Eye (tissue), 1 donor: Measurements from ENCODE around the gene SIT1.

Source experiments
- DNase-seq: peaks from one replicate; pipeline ENCODE4 v3.0.0-alpha.2; 2015

SIT1 gene, protein sequence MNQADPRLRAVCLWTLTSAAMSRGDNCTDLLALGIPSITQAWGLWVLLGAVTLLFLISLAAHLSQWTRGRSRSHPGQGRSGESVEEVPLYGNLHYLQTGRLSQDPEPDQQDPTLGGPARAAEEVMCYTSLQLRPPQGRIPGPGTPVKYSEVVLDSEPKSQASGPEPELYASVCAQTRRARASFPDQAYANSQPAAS

DNA sequence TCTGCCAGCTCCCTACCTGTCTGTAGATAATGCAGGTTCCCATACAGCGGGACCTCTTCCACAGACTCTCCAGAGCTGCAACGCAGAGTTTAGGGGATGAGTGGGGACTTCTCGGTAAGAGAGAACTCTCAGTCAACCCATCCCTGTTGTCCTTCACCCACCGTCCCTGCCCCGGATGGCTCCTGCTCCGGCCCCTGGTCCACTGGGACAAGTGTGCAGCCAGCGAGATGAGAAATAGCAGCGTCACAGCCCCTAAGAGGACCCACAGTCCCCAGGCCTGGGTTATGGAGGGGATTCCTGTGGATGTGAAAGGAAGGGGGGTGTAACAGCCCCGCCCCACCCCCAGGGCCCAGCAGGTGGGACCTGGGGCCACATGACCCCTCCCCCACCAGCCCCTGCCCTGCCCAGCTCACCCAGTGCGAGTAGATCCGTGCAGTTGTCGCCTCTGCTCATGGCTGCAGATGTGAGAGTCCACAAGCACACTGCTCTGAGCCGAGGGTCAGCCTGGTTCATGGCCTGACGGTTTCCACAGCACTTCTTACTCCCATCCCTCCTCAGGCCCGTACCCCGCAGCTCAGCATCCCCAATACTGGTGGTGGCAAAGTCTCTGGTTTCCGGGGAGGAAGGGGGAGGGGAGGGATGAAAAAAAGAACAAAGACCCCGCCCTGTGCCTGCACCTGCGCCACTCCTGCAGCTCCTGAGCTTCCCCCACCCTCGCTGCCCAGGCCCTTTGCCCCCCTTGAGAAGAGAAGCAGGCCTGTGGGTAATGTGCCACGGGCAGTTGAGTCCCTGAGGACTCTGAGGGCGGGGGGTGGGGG lies at the start of gene SIT1:
TSS of gene SIT1 (minus strand) at position 591 of the 818 bp plus-strand sequence. CDS start at position 513, 78 bp downstream.
- peak; percentile 28 for DNase-seq

DNA sequence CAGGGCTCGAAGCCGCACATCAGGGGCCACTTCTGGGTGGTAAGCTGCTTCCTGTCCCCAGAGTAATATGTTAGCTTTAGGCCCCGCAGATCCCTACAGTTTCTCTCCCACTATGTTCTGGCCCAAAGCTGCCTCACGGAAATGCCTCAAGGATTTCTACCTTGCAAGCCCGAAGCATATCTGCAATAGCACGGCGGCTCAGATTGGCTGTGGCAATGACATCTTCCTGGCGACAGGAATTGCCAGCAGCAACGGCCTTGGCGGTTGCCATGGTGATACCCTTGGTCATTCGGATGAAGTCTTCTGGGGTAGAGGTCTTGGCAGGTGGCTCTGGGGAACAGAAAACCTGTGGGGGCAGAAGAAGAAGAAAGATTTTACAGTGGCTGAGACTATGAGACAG lies 49.3 kb upstream of the SIT1 start:
- DNase-seq: no peak

DNA sequence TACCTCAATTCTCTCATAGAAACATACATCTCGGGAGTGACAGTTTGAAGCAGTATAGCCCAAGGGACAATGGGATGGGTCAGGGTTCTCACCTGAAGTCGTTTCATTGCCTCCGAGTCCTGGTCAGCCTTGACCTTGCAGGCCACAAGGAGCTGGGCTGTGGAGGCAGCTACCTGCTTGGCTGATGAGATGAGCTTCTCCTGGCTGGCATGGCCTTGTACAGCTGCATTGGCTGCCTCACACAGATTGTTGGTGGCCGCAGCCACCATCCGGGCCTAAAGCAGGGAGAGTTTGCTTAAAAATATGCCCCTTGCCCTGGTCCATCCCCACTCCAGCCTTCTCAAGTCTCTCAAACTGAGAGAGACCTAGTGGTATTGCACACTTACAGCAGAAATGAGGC lies 47.5 kb upstream of the SIT1 start:
- DNase-seq: no peak

DNA sequence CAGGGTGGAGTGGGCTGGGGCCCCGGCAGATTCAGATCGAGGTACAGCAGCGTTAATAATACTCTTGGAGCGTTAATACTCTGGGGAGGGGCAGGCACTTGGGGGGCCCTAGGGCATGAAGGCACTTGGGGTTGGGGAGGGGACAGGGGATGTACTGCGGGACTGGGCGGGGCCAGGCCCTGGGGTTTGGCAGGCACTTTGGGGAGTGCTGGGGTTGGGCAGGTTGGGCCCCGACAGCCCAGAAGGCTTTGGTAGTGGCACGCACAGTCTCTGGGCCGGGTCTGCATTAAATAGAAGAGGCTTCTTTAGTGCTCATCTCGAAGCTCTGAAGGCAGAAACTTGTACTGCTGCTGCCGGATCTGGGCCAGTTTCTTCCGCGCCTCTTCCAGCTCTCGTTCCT lies 46.8 kb upstream of the SIT1 start:
- no peak for DNase-seq

DNA sequence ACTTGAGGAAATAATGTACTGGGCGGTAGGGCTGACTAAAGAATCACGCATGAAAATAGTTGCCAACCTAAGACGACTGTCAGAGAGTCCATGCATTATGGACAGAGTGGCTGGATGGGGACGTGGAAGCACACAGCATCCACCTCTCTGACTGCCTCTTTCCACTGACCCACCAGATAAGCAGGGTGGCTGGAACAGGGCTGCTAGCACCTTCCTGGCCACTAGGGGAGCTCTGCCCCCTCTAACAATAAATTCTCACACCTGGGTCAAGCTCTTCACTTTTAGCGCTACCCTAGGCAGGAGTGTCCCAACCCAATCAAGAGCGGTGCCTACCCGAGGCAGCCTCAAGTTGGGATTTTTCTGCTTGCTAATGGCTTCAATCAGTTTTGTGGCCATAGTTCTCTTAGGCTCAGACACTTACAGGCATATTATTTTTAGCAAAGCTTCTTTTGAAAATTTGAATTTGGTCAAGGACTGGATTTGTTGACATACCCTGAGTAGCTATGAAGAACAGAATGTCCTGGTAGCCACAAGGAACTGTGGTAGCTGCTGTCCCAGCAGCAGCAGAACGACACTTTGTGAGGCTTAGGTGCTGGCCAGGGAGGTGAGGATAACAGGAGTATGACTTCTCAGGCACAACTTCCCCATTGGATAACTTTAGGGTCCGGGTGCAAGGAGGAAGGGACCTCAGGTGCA lies 45.9 kb upstream of the SIT1 start:
- DNase-seq: peak; percentile 61

DNA sequence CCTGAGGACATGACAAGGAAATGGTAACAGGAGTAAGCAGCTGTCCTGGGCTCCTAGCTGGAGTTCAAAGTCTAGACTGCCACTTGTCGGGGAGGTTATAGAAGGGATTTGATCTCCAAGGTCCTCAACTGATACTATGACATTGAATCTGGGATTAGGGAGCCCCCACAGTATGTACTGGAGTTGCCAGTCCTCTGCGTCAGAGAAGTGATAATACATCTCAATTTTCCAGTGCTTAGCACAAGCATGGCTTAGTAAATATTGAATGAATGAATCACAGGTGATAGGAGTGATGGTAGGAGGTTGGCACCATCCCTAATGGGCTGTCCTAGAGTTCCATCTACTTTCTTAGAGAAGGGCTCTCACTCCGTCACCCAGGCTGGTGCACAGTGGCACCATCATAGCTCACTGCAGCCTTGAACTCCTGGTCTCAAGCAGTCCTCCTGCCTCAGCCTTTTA lies 45.2 kb upstream of the SIT1 start:
- no peak for DNase-seq

DNA sequence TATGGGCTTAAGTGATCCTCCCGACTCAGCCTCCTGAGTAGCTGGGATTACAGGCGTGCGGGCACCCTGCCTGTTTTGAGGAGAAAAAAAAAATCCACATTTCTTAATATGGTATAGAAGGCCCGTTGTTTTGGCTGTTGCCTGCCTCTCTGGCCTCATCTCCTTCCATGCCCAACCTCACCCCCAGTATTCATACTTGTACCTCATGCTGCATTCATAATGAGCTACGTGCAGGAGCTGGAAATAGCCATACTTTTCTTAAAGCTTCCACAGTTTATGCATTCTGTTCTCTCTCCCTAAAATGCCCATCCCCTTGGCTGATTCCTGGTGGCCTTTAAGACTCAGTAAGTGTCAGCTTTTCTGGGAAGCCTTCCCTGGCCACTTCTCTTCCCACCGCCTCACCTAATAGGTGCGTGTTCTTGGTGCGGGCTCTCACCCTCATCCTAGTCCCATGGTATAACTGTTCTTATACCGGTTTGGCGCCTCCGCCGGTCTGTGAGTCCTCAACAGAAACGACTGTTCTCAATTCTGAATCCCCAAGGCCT lies 41.1 kb upstream of the SIT1 start:
- no peak for DNase-seq

DNA sequence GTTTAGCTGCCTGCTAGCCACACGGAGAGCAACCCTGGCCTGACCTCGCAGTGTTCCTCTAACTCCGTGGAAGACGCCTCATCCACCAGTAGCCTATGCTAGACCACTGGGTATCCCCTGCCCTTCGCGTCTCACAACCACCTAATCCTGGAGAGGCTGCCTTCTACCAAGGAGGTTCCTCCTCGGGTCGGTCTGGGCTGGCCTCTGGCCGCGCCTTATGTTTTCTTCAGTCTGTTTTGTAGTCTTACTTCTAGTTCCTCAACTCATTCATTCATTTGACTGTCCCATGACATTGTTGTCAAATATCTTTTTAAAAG lies 40.6 kb upstream of the SIT1 start:
- DNase-seq: no peak

DNA sequence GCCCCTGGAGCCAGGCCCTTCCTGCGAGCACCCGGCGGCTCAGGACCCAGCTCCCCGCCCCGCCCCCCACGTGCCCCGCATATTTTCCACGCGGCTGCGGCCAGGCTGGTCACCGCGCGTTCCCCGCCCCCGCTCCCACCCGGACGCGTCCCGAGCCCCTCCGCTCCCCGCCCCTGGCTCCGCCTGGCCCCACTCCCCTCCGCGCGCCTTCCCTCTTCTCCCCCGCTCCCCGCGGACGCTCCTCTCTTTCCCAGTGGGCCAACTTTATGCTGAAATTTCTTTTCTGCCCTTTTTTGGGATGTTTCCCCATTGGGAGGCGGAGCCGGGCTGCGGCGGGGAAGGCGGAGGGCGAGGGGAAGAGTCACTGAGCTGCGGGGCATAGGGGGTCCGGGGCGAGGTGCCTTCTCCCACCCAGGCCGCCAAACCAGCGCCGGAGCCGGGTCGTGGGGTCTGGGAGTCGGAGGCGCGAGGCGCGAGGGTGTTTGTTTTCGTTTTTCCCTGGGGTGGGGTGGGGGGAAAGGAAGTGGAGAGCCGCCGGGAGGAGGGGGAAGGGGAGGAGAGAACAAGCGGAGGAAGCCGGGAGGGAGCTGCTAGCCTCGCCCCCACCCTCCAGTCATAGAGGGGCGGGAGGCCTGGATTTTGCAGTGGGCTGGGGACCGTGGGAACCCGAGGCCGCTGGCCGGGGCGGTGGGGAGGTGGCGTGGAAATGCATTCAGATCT lies 40.0 kb upstream of the SIT1 start:
- peak; percentile 78 for DNase-seq

DNA sequence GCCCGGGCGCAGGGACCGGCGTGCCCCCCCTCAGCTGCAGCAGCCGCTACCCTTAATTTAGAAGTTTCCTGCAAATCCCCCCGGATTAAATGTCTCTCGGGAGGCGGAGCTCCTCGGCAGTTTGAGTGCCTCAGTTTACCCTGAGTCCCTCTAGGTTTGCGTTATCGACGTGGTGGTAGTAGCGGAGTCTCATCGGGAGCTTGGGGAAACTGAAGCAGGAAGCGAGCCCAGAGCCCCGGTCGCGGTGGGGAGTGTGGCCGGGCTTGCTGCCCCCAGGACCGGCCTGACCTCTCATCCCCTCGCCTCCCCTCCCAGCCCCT lies 39.5 kb upstream of the SIT1 start:
- no peak for DNase-seq

DNA sequence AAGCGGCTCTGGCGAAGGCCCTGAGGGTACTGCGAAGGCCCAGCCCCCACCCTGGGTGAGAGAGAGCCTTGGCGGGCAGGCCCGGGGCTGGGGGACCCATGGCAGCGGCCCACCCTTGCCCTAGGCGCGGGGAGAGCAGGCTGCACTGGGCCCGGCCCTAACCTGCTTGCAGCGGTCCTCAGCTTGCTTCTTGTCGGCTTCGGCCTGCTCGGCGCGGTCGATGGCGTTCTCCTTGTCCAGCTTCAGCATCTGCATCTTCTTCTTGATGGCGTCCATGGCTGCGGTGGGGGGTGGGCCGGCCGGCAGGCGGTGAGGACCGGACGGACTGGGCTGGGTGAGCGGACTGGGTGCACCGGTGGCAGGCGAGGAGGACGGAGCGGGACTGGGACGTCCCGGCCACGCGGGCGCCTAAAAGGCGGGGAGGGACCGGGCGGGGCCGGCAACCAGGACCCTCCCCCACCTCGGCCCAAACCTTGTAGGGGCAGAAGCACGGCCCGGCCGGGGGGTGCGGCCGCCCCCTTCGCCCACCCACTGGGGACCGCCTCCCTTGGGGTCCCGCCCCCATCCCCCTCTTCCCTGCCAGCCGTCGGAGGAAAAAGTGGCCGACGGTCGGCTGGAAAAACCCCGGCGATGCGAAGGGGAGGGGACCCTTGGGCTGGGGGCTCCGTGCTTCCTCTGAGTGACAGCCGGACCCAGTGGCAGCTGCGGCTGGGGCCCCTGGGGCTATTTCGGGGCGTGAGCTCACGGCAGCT lies 39.0 kb upstream of the SIT1 start, which contains the start of gene TPM2:
TSS of gene TPM2 (minus strand) at position 384 of the 752 bp plus-strand sequence. CDS start at position 276, 108 bp downstream.
- peak; percentile 72 for DNase-seq

DNA sequence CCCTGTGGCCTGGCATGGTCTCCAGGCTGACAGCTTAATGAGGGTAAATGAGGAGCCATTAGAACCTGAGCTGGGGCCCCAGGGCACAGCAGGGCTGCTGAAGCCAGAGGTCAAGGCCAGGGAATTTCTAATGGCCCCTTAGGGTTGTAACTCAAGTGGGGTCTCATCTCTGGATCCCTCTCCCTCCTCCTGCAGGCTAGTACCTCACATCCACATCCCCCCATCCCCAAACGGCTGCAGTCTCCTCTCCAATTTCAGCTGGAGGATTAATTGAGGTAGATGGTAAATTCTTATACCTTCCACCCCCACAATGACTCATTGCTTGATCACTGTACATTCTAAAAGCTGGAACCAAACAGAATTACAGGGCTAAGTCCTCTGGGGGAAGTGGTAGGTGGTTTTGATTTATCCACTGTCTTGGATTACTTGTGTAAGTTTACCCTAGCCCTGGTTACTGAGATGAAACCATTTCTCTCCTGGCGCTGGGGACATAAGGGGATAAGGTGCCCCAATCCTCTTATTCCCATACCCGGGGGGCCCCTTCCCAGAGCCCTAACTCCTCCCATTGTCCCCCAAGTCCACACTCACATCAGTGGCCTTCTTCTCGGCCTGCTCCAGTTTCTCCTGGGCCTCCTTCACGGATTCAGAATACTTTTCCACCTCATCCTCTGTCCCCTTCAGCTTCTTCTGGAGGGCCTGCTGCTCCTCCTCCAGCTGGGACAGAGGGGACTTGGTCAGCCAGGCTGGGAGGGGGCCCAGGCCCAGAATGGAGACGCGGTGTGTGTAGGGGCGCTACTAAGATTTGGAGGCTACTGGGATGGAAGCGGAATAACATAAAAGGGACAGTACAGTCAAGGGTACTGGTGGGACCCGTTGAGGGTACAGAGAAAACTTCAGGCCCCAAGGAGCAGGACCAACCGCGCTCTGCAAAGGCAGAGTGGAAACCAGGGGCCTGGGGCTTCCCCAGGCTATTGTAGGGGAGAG lies 38.1 kb upstream of the SIT1 start:
- peak; percentile 38 for DNase-seq

DNA sequence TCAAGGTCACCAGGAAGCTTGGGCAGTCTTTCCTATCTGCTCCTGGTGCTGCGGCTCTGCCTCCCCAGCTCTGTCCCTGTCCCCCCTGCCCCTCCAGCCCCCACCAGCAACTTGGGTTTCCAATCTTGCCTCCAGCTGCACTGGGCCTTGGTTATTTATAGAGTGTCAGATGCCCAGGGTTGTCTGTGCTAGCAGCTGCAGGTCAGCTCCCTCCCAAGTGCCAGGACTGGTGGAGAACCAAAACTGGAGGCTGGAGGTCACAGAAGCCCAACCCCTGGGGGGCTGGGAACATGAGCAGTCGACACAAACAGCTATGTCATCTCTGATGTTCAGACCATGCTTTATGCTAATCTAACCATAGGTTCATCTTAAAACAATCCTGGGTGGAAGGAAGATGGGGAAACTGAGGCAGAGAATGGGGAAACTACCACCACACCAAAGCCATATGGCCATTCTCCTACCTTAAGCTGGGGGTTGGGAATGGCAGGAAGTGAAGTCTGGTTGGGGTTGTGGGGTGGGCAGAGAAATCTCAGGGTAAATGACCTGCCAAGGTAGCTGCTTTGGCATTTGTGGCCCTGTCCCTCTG lies 37.3 kb upstream of the SIT1 start:
- DNase-seq: no peak

DNA sequence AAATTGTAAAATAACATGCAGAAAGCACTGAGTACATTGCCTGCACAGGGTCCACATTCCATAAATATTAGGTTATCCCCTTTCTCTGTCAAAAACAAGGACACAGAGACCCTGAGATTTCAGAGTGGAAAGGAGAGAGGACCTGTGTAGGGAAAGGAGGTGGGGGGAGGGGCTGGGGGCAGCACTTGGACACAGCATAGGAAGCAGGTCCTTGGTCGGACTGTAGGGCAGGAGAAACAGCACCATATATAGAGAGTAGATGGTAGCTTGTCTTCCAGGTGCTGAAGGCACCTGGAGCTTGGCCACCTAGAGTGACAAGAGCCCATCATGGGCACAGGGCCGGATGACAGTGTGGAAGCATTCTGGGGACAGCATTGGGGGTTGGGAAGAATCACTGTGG lies 36.6 kb upstream of the SIT1 start:
- DNase-seq: no peak

DNA sequence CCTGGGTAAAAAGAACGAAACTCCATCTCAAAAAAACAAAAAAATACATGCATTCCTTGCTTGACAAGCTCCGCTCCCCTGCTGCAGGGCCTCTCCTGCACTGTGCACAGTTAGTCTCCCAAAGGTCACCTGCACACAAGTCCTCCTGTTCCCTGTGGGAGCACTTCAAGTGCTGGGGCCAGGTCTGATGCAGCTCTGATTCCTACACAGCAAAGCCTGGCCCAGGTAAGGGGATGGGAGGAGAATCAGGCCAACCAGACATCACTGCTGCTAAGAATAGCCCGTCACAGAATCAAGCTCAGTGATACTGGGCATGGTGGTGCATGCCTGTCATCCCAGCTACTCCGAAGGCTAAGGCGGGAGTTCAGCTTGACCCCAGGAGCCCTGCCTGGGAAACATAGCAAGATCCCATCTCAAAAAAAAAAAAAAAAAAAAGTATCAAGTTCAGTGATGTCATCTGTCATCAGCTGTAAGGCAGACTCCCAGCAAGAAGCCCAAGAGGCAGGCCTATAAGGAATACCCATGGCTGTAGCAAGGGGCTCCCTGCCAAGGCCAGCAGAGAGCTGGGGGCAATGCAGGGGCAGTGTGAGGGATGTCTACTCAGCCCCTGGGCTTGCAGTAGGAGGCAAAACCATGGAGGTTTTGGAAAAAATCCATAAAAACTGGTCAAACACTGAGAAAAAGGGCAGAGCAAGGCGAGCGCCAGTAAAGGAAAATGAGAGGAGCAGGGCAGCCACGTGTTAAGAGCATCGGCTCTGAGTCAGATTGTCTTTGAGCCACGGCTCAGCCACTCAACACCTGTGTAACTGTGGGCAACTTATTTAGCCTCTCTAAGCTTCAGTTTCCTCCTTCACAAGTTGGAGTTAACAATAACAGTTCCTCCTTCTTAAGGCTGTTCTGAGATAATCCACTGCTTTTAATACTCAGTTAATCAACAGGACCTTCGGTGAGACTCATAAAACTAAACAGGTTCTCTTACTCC lies 35.8 kb upstream of the SIT1 start:
- DNase-seq: peak; percentile 35

DNA sequence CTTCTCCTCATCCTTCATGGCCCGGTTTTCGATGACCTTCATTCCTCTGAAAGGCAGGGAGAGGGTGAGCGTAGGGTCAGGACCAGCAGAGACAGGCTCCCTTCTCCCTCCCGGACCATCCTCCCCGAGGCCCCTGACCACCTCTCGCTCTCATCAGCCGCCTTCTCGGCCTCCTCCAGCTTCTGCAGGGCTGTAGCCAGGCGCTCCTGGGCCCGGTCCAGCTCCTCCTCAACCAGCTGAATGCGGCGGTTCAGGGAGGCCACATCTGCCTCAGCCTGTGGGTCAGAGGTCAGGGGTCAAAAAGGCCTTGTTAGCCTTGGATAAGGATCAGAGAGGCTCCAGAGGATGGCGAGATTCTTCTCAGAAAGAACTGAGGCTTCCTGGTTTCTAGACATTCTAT lies 34.8 kb upstream of the SIT1 start:
- DNase-seq: no peak

DNA sequence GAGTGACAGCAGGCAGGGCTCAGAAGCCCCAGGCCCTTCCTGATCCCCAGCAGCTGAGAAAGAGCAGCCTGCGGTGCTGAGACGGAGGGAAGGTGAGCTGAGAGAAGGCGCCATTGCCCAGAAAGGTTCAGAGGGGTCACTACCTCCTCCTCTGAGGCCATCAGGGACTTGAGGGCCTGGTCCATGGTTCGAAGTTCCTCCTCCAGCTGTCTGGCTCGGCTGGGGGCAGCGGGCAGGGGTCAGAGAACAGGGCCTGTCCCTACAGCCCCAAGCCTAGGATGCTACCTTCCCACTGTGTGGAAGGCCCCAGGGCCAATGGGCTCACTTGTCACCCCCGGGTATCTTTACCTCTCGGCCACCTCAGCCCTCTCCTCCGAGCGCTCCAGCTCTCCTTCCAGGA lies 34.2 kb upstream of the SIT1 start:
- no peak for DNase-seq

DNA sequence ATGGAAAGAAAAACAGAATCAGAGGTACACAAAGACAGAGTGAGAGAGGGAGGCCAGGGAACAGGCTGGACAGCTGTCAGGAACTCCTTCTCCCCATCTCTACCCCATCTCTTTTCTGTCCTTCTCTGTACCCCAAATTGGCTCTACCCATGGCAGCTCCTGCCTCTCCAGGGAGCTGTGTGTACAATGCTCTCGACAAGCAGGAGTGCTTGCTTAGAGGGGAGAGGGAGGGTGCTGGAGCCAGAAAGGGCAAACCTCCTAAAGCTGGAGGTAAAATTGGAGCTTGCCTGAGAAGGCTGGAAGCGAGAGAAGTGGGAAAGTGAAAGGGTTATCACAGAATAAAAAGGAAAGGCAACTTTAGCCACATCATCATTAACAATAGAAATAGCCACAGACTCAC lies 32.6 kb upstream of the SIT1 start:
- no peak for DNase-seq
